NCI-H1092 (cell line): ENCODE results near the gene CFAP157.

ENCODE experiments used
- DNase-seq: peaks from one replicate; lab custom pipeline; 2025; lab: John Stamatoyannopoulos, UW

Gene CFAP157

GRCh38 chr9:127693143-127693542, 13.6 kb upstream of the CFAP157 start:
- DNase-seq: no peak

- no peak for DNase-seq
These were observed 13.1 kb upstream of the CFAP157 start for GRCh38 chr9:127693697-127694096.

DNA sequence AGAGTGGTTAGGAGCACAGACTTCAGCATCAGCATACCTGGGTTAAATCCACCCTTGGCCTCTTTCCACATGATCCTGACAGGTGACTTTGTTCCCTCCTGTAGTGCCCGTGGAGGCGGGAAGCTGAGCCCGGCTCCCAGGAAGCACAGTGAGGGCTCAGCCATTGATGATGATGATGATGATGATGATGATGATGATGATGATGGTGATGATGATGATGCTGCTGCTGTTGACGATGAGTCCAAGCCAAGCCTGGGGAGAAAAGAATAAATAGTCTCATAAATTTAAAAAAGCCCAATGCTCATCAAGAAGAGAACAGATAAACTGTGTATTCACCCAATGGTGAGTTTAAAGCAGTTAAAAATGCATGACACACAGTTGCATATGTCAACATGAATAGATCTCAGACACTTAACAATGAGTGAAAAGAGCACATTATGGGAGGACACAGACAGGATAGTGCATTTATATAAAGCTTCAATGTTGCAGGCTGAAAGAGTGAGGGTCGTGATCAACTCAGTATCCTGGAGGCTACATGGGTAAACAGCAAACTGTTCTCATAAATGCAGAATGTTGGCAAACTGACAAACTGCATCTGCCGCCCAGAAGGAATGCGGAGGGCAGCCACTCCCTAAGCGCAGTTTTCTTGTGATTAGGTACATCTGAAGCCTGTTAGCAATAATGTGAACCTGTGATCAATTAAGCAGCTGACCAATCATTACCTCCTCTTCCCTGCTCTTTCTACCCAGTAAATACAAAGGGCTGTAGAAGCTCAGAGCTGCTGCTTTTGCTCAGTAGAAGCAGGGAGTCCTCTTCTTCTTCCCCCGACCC, 11.7 kb upstream of the CFAP157 start:
- no peak for DNase-seq

DNA sequence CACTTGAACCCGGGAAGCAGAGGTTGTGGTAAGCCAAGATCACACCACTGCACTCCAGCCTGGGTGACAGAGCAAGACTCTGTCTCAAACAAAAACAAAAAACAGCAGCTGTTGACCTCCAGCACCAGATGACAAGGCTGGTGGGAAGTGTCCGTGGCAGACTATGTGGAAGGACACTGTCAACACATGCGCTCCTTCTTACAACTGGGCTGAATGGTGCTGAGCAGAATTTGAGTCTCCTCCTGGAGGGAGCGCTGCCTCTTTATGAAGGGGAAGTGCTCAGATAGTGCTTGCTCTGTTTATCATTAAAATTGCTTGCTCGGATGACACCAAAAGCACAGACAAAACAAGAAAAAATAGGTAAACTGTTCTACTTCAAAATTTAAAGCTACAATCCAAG, 9.2 kb upstream of the CFAP157 start:
- DNase-seq: no peak

DNA sequence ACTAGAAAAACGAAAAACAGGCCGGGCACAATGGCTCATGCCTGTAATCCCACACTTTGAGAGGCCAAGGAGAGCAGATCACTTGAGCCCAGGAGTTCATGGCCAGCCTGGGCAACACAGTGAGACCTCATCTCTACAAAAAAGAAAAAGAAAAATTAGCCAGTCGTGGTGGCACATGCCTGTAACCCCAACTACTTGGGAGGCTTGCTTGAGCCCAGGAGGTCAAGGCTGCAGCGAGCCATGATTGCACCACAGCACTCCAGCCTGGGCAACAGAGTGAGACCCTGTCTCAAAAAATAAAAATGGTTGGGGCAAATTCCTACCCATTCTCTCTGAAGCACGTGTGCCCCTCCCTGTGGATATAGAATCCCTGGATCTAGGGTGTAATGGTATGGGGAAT, 8.4 kb upstream of the CFAP157 start:
- no peak for DNase-seq

- peak; percentile 56 for DNase-seq
These were observed 7.7 kb upstream of the CFAP157 start for GRCh38 chr9:127698985-127699670.

DNA sequence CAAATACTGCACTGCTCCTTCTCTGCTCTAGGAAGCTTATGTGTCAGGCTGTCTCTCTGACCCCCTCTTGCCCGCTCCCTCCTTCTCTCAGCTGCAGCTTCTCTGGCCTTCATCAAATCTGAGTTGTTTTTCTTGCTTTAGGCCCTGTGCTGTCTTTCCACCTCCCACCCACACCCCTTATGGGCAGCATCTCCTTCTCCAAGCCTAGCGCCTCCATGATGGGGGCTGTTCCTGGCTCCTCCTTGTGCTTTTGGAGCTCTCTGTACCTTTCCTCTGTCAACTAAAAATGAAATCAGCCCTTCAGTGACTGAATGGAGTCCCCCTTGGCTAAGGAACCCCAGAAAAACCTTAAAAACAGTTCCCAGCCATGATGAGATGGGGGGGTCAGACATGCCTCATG, 6.6 kb upstream of the CFAP157 start:
- DNase-seq: no peak

DNA sequence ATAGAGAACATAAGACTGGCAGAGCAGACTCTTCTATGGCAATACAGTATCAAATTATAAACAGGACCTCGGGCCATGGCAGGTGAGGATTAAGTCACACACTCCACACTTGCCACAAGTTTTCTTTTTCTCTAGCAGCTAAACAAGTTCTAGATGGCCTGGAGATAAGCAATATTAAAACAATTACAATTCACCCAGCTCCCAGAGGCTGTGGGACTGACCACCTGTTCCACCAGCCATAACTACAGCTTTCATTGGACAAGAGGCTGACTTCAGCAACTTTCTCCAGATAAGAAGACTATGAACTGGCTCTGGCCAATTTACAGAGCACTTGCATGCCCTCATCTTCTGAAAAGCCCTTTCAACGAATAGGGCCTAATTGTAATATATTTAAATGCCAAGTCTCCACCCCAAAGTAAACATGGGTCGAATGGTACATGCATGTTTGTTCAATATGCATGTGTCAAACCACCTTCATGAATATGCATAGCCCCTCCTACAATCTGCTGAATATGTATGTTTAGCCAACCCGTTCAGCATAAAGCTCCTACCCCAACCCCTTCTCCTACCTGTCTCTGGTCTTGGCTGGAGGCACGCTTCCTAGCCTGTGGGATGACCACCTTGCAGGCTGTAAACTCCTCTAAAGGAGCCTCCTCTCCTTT, 6.1 kb upstream of the CFAP157 start:
- DNase-seq: no peak

- DNase-seq: no peak
These were observed 3.4 kb upstream of the CFAP157 start for GRCh38 chr9:127703289-127703946.

GRCh38 chr9:127705577-127706379, 1.0 kb upstream of the CFAP157 start:
- no peak for DNase-seq

DNA sequence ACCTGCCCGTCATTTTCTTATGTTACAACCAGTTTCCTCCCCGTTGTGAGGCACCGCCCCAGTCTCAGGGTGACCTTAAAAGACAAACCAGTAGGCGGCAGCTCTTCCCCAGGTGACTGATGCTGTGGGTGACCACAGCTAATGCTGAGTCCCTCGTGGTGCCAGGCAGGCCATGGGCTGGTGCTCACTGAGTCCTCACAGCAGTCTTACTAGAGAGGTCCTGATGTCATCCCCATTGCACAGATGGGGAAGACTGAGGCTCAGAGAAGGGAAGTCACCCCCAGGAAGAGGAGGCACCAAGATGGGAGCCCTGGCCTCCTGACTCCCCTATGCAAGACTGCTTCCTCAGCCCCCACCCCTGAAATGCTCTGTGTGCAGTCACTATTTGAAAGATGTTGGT, 978 bp downstream of the CFAP157 start:
- DNase-seq: no peak

DNA sequence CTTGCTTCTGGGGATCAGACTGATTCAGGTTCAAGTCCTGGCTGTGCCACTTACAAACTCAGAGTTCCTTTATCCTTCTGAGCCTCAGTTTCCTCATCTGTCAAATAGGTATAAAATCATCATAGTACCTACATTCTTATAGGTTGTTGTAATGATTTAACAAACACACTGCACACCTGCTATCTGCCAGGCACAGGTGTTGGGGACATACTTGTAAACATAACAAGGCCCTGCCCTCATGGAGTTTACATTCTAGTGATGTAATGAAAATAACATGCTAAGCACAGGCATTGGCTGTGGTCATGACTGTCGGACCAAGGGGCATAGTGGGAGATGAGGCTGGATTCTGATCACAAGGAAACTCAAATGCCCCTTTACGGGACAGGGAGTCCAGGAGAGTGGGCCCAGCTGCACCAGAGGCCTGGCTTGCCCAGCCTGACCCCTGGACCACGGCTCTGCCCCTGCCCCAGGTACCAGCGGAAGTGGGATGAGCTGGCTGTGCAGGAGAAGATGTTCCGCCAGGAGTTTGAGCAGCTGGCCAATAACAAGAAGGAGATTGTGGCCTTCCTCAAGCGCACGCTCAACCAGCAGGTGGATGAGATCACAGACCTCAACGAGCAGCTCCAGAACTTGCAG, 2.3 kb downstream of the CFAP157 start:
- DNase-seq: no peak

DNA sequence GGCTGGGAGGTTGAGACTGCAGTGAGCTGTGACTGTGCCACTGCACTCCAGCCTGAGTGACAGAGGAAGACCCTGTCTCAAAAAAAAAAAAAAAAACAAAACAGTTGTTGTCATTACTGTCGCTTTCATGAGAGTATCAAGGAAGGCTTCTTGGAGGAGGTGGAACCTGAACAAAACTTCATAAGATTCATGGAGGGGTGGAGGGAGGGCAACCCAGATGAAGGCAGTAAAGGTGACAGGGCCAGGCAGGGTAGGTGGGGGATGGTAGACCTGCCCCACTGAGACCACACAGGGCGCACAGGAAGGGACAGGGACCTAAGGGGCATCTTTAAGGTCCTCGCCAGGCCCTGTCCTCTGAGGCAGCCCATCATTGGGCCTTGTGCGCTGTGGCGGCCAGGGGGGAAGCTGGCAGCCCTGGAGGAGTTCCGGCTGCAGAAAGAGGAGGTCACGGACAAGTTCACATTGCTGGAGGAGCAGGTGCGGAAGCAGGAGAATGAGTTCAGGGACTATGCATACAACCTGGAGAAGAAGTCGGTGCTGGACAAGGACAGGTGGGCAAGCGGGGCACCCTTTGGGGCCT, 3.5 kb downstream of the CFAP157 start:
- no peak for DNase-seq

DNA sequence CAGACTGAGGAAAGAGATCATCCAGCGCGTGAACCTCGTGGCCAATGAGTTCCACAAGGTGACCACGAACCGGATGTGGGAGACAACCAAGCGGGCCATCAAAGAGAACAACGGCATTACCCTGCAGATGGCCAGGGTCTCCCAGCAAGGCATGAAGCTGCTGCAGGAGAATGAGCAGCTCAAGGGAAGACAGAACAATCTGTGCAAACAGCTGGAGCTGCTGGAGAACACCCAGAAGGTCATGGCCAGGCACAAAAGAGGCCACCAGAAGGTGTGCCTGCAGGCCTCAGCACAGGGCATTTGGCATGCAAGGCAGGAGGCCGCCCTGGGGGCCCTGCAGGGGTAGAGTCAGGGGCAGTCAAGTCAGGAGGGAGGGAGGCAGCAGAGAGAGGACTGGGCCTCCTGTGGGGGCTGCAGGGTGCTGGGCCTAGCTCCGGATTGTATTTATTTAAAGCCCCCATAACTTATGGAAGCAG, 4.5 kb downstream of the CFAP157 start:
- no peak for DNase-seq

- peak; percentile 32 for DNase-seq
These were observed 5.1 kb downstream of the CFAP157 start for GRCh38 chr9:127711831-127712274.

- no peak for DNase-seq
These were observed 5.6 kb downstream of the CFAP157 start for GRCh38 chr9:127712371-127712770.

DNA sequence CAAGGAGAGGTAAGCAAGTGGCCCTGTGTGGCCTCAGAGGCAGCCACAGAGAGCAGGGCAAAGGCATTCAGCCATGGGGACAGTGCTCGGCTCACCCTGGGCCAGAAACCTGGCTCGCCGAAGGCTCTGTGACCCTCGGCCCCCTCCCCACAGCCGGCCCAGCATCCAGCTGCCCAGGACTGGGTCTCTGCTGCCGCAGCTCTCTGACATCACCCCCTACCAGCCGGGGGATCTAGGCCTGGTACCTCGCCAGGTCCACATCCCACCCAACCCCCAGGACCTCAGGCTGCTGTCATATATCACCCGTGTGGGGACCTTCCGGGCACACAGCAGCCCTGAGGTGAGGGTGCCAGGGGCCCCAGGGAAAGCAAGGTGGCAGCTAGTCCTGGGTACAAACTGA, 6.1 kb downstream of the CFAP157 start:
- no peak for DNase-seq

DNA sequence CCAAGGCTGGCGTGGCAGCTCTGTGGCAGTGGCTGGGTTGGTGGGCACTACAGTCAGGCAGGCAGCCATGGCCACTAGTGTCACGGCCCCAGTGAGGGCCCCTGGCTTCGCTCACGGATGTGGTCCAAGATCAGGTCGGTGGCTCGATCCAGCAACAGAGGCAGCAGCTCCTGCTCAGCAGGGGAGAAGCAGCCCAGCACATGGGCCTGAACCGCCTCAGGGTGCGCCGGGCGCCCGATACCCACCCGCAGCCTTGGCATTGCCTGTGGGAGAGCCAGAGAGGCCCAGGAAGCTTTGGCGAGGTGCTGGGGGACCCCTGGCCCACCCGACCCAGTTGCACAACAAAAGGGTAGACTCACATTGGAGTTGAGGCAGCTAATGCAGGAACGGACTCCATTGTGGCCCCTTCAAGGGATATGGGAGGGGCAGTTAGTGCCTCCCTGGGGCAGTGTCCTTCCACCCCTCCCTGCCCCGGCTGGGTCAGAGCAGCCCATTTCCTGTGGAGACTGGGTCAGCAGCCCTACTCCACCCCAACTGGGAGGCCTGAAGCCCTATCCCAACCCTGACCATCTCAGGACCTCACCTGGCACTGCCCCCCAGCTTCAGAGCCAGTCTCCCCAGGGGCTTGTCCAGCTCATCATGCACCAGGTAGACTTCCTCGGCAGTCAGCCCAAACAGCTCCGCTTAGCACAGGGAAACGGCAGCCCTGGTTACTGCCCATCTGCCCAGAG, 7.4 kb downstream of the CFAP157 start:
- DNase-seq: no peak

DNA sequence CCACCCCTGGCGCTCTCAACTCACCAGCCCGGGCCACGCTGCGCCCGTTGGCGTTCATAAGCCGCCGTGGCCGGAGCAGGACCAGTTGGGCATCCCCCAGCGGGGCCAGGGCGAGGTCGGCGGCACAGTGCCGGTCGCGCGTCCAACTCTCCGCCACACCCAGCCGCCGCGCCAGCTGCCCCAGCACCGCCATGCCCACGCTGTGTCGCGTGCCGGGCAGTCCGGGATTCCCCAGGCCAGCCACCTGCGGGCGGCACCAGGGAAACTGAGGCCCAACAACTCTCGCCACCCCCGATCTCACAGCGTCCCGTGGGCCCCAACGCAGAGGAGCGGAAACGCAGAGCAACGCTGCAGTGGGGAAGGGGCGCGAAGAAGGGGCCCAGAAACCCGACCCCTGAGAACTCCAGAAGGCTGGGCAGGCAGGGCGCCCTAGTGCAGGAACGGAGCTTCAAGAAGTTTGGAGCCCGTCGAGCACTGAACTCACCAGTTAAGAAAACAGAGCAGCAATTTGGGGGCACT, 8.2 kb downstream of the CFAP157 start:
- DNase-seq: no peak
